NCI-H2107 (cell line): Measurements from ENCODE around the gene ARHGAP30.

ENCODE experiments used
- DNase-seq: peaks from one replicate; lab custom pipeline; 2025; lab: John Stamatoyannopoulos, UW

ARHGAP30 gene

DNA sequence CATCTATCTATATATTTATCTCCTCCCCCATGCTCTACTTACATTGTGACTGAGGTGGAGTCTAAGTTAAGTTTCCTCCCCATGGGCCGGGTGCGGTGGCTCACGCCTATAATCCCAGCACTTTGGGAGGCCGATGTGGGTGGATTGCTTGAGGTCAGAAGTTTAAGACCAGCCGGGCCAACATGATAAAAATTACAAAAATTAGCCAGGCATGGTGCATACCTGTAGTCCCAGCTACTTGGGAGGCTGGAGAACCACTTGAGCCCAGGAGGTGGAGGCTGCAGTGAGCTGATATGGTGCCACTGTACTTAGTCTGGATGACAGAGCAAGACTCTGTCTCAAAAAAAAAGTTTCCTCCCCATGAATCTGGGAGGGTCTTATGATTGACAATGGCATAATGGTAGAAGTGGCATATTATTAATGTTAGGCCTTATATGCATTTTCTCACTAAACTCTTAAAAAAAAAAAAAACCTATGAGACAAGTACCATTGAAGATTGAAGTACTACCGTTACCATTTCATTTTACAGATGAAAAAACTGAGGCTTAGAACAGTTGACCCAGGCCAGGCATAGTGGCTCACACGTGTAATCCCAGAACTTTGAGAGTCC, 60.0 kb downstream of the ARHGAP30 start:
- DNase-seq, result no peak

DNA sequence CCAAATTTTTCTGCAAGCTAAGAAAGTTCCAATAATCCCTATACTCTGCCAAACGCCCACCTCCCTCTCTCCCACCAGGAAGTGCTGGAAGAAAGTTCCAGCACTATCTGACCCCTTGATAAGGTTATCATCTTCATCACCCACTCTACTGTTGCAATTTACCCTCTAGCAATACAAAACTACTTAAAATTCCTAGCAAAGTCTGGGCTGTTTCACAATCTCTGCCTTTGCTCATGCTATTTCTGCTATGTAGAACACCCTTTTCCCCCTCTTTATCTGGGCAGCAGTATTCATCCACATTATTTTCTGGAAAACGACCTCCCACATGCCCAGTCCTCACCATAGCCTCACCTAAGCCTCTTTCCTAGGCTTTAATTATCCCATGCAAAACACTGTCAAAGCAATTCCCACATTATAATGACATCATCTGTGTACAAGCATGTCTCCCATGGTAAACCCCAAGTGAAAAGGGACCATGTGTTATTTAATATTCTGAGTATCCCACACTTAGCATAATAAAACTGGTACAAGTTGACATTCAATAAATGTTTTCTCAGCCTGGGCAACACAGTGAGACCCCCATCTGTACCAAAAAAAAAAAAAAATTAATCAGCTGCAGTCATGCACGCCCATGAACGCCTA, 60.7 kb downstream of the ARHGAP30 start:
- DNase-seq, result no peak

GRCh38 chr1:161007369-161007768, 62.3 kb downstream of the ARHGAP30 start:
- DNase-seq, result no peak

GRCh38 chr1:161006563-161006962, 63.1 kb downstream of the ARHGAP30 start:
- DNase-seq, result no peak

- no peak for DNase-seq
Measured at GRCh38 chr1:161001525-161001924, 68.2 kb downstream of the ARHGAP30 start.

- DNase-seq, result no peak
Measured at GRCh38 chr1:161000736-161001480, 68.8 kb downstream of the ARHGAP30 start.

- no peak for DNase-seq
Measured at GRCh38 chr1:160999376-160999775, 70.3 kb downstream of the ARHGAP30 start.

- no peak for DNase-seq
Measured at GRCh38 chr1:160997323-160998038, 72.2 kb downstream of the ARHGAP30 start.
